OCI-LY3 (cell line): ENCODE measurements around the gene SAMD4A.

Experiments
- H2AFZ ChIP-seq: fragments of 200-600, 300-600 bp; shearing (Covaris generic); 2 replicates; pipeline ENCODE4 v1.6.0; 2014; ENCODE audit warnings: antibody characterized with exemption, low read depth, low read length
- H3K27ac ChIP-seq: fragments of 200-600, 300-600 bp; sonication (generic); 2 replicates; pipeline ENCODE4 v1.5.1; 2014; ENCODE audit warnings: mild to moderate bottlenecking, low read length, moderate library complexity, mixed read lengths
- H3K27me3 ChIP-seq: fragments of 200-600, 300-600 bp; sonication (generic); 2 replicates; pipeline ENCODE4 v1.6.1; 2014; ENCODE audit warnings: low read depth, low read length, mixed read lengths
- H3K36me3 ChIP-seq: fragments of 200-600, 300-600 bp; sonication (generic); replicated peaks from 2 replicates; pipeline ENCODE3; 2014; ENCODE audit warnings: low read depth, low read length, mixed read lengths
- H3K4me1 ChIP-seq: fragments of 300-600, 200-600 bp; sonication (generic); 2 replicates; pipeline ENCODE4 v1.6.1; 2014; ENCODE audit warnings: low read length, mixed read lengths
- H3K4me2 ChIP-seq: fragments of 200-600, 300-600 bp; sonication (generic); 2 replicates; pipeline ENCODE4 v1.6.1; 2014; ENCODE audit warnings: low read length, mixed read lengths
- H3K4me3 ChIP-seq: fragments of 300-600, 200-600 bp; sonication (generic); 2 replicates; pipeline ENCODE4 v1.5.1; 2014; ENCODE audit warnings: antibody characterized with exemption, mild to moderate bottlenecking, low read length, moderate library complexity
- H3K79me2 ChIP-seq: fragments of 300-600, 200-600 bp; shearing (Covaris generic); 2 replicates; pipeline ENCODE4 v1.6.1; 2014; ENCODE audit warnings: mild to moderate bottlenecking, low read length, mixed read lengths
- H3K9ac ChIP-seq: fragments of 300-600, 200-600 bp; shearing (Covaris generic); 2 replicates; pipeline ENCODE4 v1.6.0; 2014; ENCODE audit warnings: mild to moderate bottlenecking, low read length, moderate library complexity
- H3K9me3 ChIP-seq: fragments of 200-600, 300-600 bp; shearing (Covaris generic); 2 replicates; pipeline ENCODE4 v1.6.1; 2014; ENCODE audit warnings: low read length, mixed read lengths; ENCODE audit not compliant: insufficient read depth
- H4K20me1 ChIP-seq: fragments of 200-600, 300-600 bp; sonication (generic); 2 replicates; pipeline ENCODE4 v1.6.1; 2016; ENCODE audit warnings: low read length, mixed read lengths; ENCODE audit not compliant: insufficient read depth
- CTCF ChIP-seq: fragments of 200-600, 300-600 bp; sonication (generic); IDR thresholded peaks from 2 replicates; pipeline ENCODE4 v1.5.1; 2014; ENCODE audit warnings: antibody characterized with exemption, low read length, low read depth
- EZH2phosphoT487 ChIP-seq: fragments of 200-600 bp; shearing (Covaris generic); IDR thresholded peaks from 2 replicates; pipeline ENCODE4 v1.6.1; 2018; ENCODE audit warnings: antibody characterized with exemption, mixed run types, low read depth

Gene SAMD4A

GRCh38 chr14:54589076-54589475 lies 22.1 kb downstream of the SAMD4A start:
- Histone ChIP-seq H3K9me3 (no peaks in the 10 kb centered on the region), H3K9ac (no peak overlapping the region), H3K36me3 (no peaks in the 10 kb centered on the region), H3K4me3 (no peak overlapping the region), H3K4me2 (no peak overlapping the region), H3K27me3 (peaks cover 29% of the 10 kb centered on the region), H3K27ac (no peak overlapping the region), H3K4me1 (no peaks in the 10 kb centered on the region), H3K79me2 (no peaks in the 10 kb centered on the region), H4K20me1 (no peaks in the 10 kb centered on the region), H2AFZ (no peak overlapping the region)
- no peak for TF ChIP-seq EZH2phosphoT487

- no peak overlapping the region for H3K4me3 ChIP-seq
- no peaks in the 10 kb centered on the region for H3K9me3 ChIP-seq
- no peaks in the 10 kb centered on the region for H4K20me1 ChIP-seq
- no peak overlapping the region for H2AFZ ChIP-seq
- H3K4me1 ChIP-seq, result no peaks in the 10 kb centered on the region
- no peaks in the 10 kb centered on the region for H3K36me3 ChIP-seq
- peaks cover 27% of the 10 kb centered on the region for H3K27me3 ChIP-seq
- TF ChIP-seq CTCF (no peak), EZH2phosphoT487 (no peak)
- H3K79me2 ChIP-seq, result no peaks in the 10 kb centered on the region
- H3K4me2 ChIP-seq, result no peak overlapping the region
- H3K27ac ChIP-seq, result no peak overlapping the region
- no peak overlapping the region for H3K9ac ChIP-seq
These were observed 22.9 kb downstream of the SAMD4A start for GRCh38 chr14:54589843-54590242.

- Histone ChIP-seq H3K9me3 (no peaks in the 10 kb centered on the region), H3K27me3 (peaks cover 29% of the 10 kb centered on the region), H4K20me1 (no peaks in the 10 kb centered on the region), H2AFZ (no peak overlapping the region), H3K9ac (no peak overlapping the region), H3K79me2 (no peaks in the 10 kb centered on the region), H3K4me1 (no peaks in the 10 kb centered on the region), H3K36me3 (no peaks in the 10 kb centered on the region), H3K27ac (no peak overlapping the region), H3K4me2 (no peak overlapping the region), H3K4me3 (no peak overlapping the region)
- TF ChIP-seq CTCF, result no peak
- TF ChIP-seq EZH2phosphoT487, result no peak
These were observed 23.6 kb downstream of the SAMD4A start for GRCh38 chr14:54590481-54590880.

GRCh38 chr14:54591461-54591860 lies 24.5 kb downstream of the SAMD4A start:
- H3K27ac ChIP-seq, result no peak overlapping the region
- no peak overlapping the region for H2AFZ ChIP-seq
- no peak overlapping the region for H3K4me2 ChIP-seq
- H3K79me2 ChIP-seq, result no peaks in the 10 kb centered on the region
- no peak overlapping the region for H3K4me3 ChIP-seq
- no peaks in the 10 kb centered on the region for H4K20me1 ChIP-seq
- H3K4me1 ChIP-seq, result no peaks in the 10 kb centered on the region
- H3K9me3 ChIP-seq, result no peaks in the 10 kb centered on the region
- H3K27me3 ChIP-seq, result peaks cover 26% of the 10 kb centered on the region
- H3K36me3 ChIP-seq, result no peaks in the 10 kb centered on the region
- no peak overlapping the region for H3K9ac ChIP-seq
- TF ChIP-seq CTCF (no peak), EZH2phosphoT487 (no peak)

GRCh38 chr14:54591866-54592265 lies 24.9 kb downstream of the SAMD4A start:
- Histone ChIP-seq H3K4me1 (no peaks in the 10 kb centered on the region), H3K79me2 (no peaks in the 10 kb centered on the region), H4K20me1 (no peaks in the 10 kb centered on the region), H3K36me3 (no peaks in the 10 kb centered on the region), H3K9me3 (no peaks in the 10 kb centered on the region), H3K4me3 (no peak overlapping the region), H3K27ac (no peak overlapping the region), H3K9ac (no peak overlapping the region), H3K4me2 (no peak overlapping the region), H3K27me3 (peaks cover 26% of the 10 kb centered on the region), H2AFZ (no peak overlapping the region)
- TF ChIP-seq EZH2phosphoT487 (no peak), CTCF (no peak)
